Fibroblast of pulmonary artery (primary cell): ENCODE measurements around the gene ITIH3.

Source experiments
- DNase-seq: peaks from one replicate; pipeline ENCODE4 v3.0.0-alpha.2; 2010; ENCODE audit warnings: low read depth
- H3K4me3 ChIP-seq: replicated peaks from 2 replicates; pipeline ENCODE4 v1.5.1; 2011; ENCODE audit warnings: low read depth, mild to moderate bottlenecking, control low read depth, low read length, moderate library complexity
- CTCF ChIP-seq: IDR thresholded peaks from 2 replicates; pipeline ENCODE4 v1.5.1; 2011; ENCODE audit warnings: mild to moderate bottlenecking, control low read depth, low read length, inconsistent platforms; ENCODE audit errors: missing control alignments

Gene ITIH3

GRCh38 chr3:52796411-52796810, 1.8 kb downstream of the ITIH3 start:
- DNase-seq, result no peak
- TF ChIP-seq CTCF, result no peak
- H3K4me3 ChIP-seq, result no peak overlapping the region

DNA sequence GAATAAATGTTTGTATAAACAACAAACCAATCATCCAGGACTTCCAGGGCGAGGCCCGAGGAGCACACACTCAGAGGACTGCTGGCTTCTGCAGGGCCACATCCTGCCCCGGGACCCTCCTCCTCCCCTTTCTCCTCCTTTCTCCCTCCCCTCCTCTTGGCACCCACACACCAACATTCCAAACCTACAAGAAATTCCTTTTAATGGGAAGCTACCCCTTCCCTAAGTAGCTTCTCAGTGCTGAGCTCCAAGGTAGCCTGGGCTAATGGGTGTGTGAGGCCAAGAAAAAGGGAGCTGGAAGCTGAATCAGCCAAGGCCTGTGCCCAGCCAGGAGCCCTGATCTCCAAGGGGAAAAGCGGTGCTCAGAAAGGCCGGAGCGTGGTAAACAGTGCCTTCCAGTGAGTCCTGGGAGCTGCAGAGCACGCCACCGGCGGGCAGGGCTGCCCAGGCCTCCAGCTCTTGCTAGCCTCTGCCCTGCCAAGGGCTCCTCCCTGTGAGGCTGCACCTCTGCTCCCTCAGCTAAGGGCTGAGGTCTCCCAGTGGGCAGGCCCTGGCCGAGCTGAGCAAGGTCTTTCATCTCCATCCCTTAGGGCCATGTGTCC, 3.9 kb downstream of the ITIH3 start:
- no peak overlapping the region for H3K4me3 ChIP-seq
- no peak for TF ChIP-seq CTCF
- DNase-seq, result no peak

GRCh38 chr3:52798978-52799476, 4.4 kb downstream of the ITIH3 start:
- H3K4me3 ChIP-seq, result no peak overlapping the region
- peak; percentile 45 for TF ChIP-seq CTCF
- no peak for DNase-seq

GRCh38 chr3:52800079-52800478, 5.5 kb downstream of the ITIH3 start:
- no peak overlapping the region for H3K4me3 ChIP-seq
- peak; percentile 48 for DNase-seq
- TF ChIP-seq CTCF, result no peak

DNA sequence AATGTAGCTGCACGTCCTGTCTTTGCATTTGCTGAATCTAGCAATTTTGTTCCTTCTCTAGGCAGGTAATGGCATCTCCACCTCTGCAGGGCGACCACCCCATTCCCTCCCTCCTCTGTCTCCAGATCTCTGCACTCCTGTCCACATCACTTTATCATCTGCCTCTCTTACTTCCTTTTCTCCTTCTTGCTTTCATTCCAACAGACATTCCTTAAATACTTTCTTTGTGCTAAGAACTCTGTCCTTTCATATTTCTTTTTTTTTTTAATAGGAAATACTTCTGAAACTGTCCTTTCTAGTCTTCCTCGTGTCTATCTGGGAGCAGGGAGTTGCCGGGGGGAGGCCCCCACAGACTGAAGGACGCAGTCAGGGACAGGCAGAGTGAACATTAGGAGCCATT, 7.2 kb downstream of the ITIH3 start:
- DNase-seq, result no peak
- H3K4me3 ChIP-seq, result no peak overlapping the region
- TF ChIP-seq CTCF, result no peak

DNA sequence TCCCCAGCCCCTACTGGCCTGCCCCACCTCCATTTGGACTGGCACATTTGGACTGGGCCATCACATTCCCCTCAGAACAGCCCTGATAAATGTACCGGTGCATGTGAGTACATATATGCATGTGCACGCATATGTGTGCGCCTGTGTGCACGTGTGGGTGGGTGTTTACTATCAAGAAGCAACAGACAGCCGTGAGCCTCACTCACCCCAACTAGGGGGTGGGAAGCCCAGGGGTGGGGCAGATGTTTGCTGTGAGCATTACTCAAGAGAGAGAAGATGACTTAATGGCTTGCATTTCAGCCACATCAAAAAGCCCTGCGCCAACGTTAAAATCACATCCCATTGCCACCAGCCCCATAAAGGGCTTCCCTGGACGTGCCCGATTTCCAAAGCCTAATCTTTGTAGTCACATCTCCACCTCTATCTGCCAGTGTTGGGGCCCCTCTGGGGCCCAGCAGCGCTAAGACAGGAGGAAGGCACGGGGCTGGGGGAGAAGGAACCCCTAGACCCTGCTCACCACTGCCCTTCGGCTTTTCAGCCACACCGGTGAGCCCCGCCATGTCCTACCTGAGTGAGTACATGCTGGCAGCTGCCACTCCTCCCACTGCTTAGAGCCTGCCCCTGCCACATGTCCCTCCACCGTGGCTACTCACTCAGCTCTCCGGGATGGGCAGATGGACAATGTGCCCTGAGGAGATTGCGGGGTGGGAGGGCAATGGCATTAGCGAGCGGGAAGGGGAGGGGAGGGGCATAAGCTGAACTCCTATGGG, 10.9 kb downstream of the ITIH3 start:
- H3K4me3 ChIP-seq, result no peak overlapping the region
- DNase-seq, result no peak
- TF ChIP-seq CTCF, result no peak
